Peyer's patch (tissue), 4 donors: ENCODE measurements around the gene MAP3K5. TPM values are rescaled to one million over a fixed set of nuclear protein-coding genes. Genes with fewer than 3 reads are reported as not detected.

Experiments
- DNase-seq, 3 donors: peaks; one replicate each; pipeline ENCODE4 v3.0.0-alpha.2; 2017 to 2019
- H3K27ac ChIP-seq, 4 donors: fragments of 200-600 bp; sonication (generic); one replicate each; pipeline ENCODE4 v1.5.1; 2016 to 2019
- H3K27me3 ChIP-seq, 2 donors: fragments of 200-600 bp; sonication (generic); one replicate each; pipeline ENCODE4 v1.5.1; 2019
- H3K36me3 ChIP-seq, 3 donors: fragments of 200-600 bp; sonication (generic); one replicate each; pipeline ENCODE4 v1.5.1; 2016 to 2019
- H3K4me1 ChIP-seq, 4 donors: fragments of 200-600 bp; sonication (generic); one replicate each; pipeline ENCODE4 v1.5.1; 2016 to 2019
- H3K4me3 ChIP-seq, 4 donors: fragments of 200-600 bp; sonication (generic); 1 replicate in 3 of 4; 2 replicates in 1 of 4; pipeline ENCODE4 v1.5.1; 2016 to 2019; ENCODE audit warnings: mild to moderate bottlenecking in 1 of 4
- H3K9me3 ChIP-seq, 4 donors: fragments of 200-600 bp; sonication (generic); one replicate each; pipeline ENCODE4 v1.5.1; 2016 to 2019; ENCODE audit warnings: mild to moderate bottlenecking in 1 of 4
- POLR2A ChIP-seq, 2 donors: fragments of 450-650 bp; IDR thresholded peaks; one replicate each; pipeline ENCODE4 v1.5.1; 2017; ENCODE audit warnings: antibody characterized with exemption in 2 of 2, mild to moderate bottlenecking in 2 of 2, moderate library complexity in 2 of 2
- total RNA-seq, 4 donors: library from RNA; depleted of rRNA; stranded (reverse); fragments of >200 nt; gene quantifications; one replicate each; pipeline ENCODE4 v1.1.0, GENCODE V29; 2016
- TF ChIP-seq, protein P1 (sequence below), 6 experiments: fragments of 450-650 bp in 4 of 6; fragments of 200-600 bp in 2 of 6; sonication (generic) in 1 of 6; IDR thresholded peaks; one replicate each; pipeline ENCODE4 v1.5.1; 2017 to 2019; ENCODE audit warnings: antibody characterized with exemption in 6 of 6, mild to moderate bottlenecking in 3 of 6, moderate library complexity in 1 of 6

MAP3K5 gene
- total RNA-seq, 4 donors from 2014 or later: 14.2 to 46.2 (median 23.2) TPM

DNA sequence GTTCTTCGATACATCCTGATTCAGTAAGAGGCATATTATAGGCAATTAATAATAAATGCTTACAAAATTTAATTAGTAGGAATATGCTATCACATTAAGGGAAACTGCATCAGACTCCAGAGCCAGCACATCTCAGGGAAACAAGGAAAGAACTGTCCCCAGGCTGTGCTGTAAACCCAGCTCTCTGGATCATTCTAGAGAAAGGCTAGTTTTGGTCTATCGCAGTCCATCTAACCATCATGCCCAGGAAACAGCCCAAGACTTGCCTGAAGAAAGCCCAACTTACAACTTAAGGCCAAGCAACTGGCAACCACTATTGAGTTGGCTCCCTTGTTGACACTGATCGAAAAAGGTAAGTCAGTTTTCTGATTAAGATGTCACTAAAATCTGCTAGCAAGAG lies 11.3 kb downstream of the MAP3K5 start:
- DNase-seq: no peak
- Histone ChIP-seq H3K27ac (no peak overlapping the region), H3K4me1 (peaks cover 0 to 34% (median 14%) of the 10 kb centered on the region in 4 donors)

DNA sequence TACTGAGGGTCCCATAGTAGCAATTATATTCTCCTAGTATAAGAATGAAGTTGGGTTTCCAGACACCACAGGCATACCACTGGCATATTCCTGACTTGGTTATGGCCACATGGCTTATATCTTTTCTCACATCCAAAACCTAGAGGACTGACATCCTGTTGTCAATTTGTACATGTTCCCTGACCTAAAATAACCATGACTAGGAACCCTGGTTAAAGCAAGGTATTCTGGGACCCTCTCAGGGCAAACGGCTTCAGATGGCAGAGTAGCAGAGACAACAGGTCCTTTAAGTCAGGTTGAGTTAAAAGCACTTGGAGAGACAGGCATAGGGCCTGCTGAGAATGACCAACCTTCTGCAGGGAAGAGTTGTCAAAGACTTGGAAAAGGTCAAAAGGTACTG lies 12.6 kb downstream of the MAP3K5 start:
- Histone ChIP-seq H3K4me3 (no peak overlapping the region), H3K36me3 (no peaks in the 10 kb centered on the region), H3K4me1 (peaks cover 0 to 25% (median 7%) of the 10 kb centered on the region in 4 donors), H3K27ac (no peak overlapping the region), H3K9me3 (no peaks in the 10 kb centered on the region), H3K27me3 (no peaks in the 10 kb centered on the region)
- DNase-seq: no peak
- TF ChIP-seq POLR2A (IDR thresholded peaks at IDR 0.05): no peak
- TF ChIP-seq, protein P1, sequence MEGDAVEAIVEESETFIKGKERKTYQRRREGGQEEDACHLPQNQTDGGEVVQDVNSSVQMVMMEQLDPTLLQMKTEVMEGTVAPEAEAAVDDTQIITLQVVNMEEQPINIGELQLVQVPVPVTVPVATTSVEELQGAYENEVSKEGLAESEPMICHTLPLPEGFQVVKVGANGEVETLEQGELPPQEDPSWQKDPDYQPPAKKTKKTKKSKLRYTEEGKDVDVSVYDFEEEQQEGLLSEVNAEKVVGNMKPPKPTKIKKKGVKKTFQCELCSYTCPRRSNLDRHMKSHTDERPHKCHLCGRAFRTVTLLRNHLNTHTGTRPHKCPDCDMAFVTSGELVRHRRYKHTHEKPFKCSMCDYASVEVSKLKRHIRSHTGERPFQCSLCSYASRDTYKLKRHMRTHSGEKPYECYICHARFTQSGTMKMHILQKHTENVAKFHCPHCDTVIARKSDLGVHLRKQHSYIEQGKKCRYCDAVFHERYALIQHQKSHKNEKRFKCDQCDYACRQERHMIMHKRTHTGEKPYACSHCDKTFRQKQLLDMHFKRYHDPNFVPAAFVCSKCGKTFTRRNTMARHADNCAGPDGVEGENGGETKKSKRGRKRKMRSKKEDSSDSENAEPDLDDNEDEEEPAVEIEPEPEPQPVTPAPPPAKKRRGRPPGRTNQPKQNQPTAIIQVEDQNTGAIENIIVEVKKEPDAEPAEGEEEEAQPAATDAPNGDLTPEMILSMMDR (IDR thresholded peaks at IDR 0.05): no peak

More for the DNA sequence above, 11.3 kb downstream of the MAP3K5 start:
- no peak for TF ChIP-seq POLR2A (IDR thresholded peaks at IDR 0.05)
- TF ChIP-seq, protein P1 (IDR thresholded peaks at IDR 0.05): no peak
- Histone ChIP-seq H3K36me3 (no peaks in the 10 kb centered on the region), H3K27me3 (no peaks in the 10 kb centered on the region), H3K4me3 (no peak overlapping the region), H3K9me3 (no peaks in the 10 kb centered on the region)

DNA sequence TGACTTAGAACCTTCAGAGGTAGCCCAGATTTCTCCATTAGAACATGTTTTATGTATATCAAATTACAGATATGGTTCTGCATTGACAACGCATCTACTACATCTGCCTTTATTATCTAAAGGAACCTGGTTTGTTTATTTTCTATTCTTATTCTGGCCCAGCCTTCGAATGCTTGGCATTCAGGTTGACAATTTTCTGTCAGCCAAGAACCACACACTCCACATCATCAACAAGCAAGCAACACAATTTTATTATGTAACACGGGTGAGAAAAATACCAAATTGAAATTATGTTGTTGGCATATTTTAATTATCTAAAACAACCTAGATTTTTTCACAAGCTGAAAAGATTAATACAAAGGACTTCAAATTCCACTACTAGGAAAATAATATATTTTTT lies 14.6 kb downstream of the MAP3K5 start:
- H3K9me3 ChIP-seq: no peaks in the 10 kb centered on the region
- H3K36me3 ChIP-seq: no peaks in the 10 kb centered on the region
- H3K27me3 ChIP-seq: no peaks in the 10 kb centered on the region
- peaks cover 0 to 20% (median 9%) of the 10 kb centered on the region in 4 donors for H3K4me1 ChIP-seq
- DNase-seq: no peak
- H3K27ac ChIP-seq: no peak overlapping the region
- H3K4me3 ChIP-seq: no peak overlapping the region
- TF ChIP-seq, protein P1 (IDR thresholded peaks at IDR 0.05): no peak
- no peak for TF ChIP-seq POLR2A (IDR thresholded peaks at IDR 0.05)

GRCh38 chr6:136775548-136775947 lies 16.7 kb downstream of the MAP3K5 start:
- Histone ChIP-seq H3K27me3 (no peaks in the 10 kb centered on the region), H3K36me3 (no peaks in the 10 kb centered on the region), H3K4me1 (peaks cover 0 to 13% (median 5%) of the 10 kb centered on the region in 4 donors), H3K27ac (no peak overlapping the region), H3K9me3 (no peaks in the 10 kb centered on the region), H3K4me3 (no peak overlapping the region)
- TF ChIP-seq POLR2A (IDR thresholded peaks at IDR 0.05): no peak
- TF ChIP-seq, protein P1 (IDR thresholded peaks at IDR 0.05): no peak
- no peak for DNase-seq

DNA sequence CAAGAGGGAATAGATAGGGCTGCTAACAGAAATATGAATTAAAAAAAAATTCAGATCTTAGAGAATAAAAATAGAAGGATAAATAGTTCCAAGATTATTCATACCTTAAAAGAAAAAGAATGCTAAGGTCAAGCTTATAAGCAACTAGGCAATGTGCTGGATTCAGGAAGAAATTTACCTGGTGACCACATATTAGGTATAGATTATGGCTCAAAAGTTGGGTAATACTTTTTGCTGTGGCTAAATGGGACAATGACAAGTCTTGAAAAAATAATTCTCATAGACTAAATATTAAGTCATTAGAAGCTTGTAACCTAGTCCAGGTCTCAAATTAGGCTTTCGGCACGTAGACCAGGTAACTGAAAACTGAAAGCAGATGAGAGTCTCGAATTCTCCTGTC lies 17.2 kb downstream of the MAP3K5 start:
- Histone ChIP-seq H3K4me3 (no peak overlapping the region), H3K27ac (no peak overlapping the region), H3K36me3 (no peaks in the 10 kb centered on the region), H3K4me1 (peaks cover 0 to 13% (median 3%) of the 10 kb centered on the region in 4 donors), H3K9me3 (no peaks in the 10 kb centered on the region), H3K27me3 (no peaks in the 10 kb centered on the region)
- DNase-seq: no peak
- TF ChIP-seq, protein P1 (IDR thresholded peaks at IDR 0.05): no peak
